RWPE2 (cell line): ENCODE results near the gene PNPLA3.

Source experiments
- ATAC-seq: fragments of 200-7000 bp; cut with Tn5 transposase; 3 replicates; pipeline ENCODE4 v1.9.1; 2021; ENCODE audit warnings: low read depth
- DNase-seq: peaks from one replicate; pipeline ENCODE4 v3.0.0-alpha.2; 2020; ENCODE audit warnings: low spot score
- H3K27ac ChIP-seq: fragments of 450-650 bp; 2 replicates; pipeline ENCODE4 v1.5.1; 2017; ENCODE audit warnings: mild to moderate bottlenecking; ENCODE audit not compliant: poor library complexity, severe bottlenecking
- H3K27me3 ChIP-seq: fragments of 250-450 bp; sonication (Bioruptor Pico); 2 replicates; pipeline ENCODE4 v1.5.1; 2021; ENCODE audit warnings: mild to moderate bottlenecking, moderate library complexity; ENCODE audit not compliant: insufficient read depth, poor library complexity, severe bottlenecking
- H3K36me3 ChIP-seq: fragments of 250-450 bp; sonication (Bioruptor Pico); 2 replicates; pipeline ENCODE4 v1.5.1; 2020; ENCODE audit warnings: low read depth, mild to moderate bottlenecking, moderate library complexity
- H3K4me1 ChIP-seq: fragments of 250-450 bp; sonication (Bioruptor Pico); 2 replicates; pipeline ENCODE4 v1.5.1; 2021; ENCODE audit warnings: mild to moderate bottlenecking, moderate library complexity; ENCODE audit not compliant: insufficient read depth, poor library complexity, severe bottlenecking
- H3K4me3 ChIP-seq: fragments of 250-450 bp; sonication (Bioruptor Pico); 2 replicates; pipeline ENCODE4 v1.5.1; 2021; ENCODE audit warnings: mild to moderate bottlenecking, moderate library complexity; ENCODE audit not compliant: severe bottlenecking
- H3K9me3 ChIP-seq: fragments of 250-450 bp; sonication (Bioruptor Pico); 2 replicates; pipeline ENCODE4 v1.5.1; 2021; ENCODE audit warnings: mild to moderate bottlenecking, moderate library complexity; ENCODE audit not compliant: severe bottlenecking
- TF ChIP-seq, protein P1 (sequence below): fragments of 450-650 bp; IDR thresholded peaks from one replicate; pipeline ENCODE4 v1.5.1; 2017; ENCODE audit warnings: mild to moderate bottlenecking, moderate library complexity; ENCODE audit not compliant: poor library complexity, severe bottlenecking

The PNPLA3 gene

DNA sequence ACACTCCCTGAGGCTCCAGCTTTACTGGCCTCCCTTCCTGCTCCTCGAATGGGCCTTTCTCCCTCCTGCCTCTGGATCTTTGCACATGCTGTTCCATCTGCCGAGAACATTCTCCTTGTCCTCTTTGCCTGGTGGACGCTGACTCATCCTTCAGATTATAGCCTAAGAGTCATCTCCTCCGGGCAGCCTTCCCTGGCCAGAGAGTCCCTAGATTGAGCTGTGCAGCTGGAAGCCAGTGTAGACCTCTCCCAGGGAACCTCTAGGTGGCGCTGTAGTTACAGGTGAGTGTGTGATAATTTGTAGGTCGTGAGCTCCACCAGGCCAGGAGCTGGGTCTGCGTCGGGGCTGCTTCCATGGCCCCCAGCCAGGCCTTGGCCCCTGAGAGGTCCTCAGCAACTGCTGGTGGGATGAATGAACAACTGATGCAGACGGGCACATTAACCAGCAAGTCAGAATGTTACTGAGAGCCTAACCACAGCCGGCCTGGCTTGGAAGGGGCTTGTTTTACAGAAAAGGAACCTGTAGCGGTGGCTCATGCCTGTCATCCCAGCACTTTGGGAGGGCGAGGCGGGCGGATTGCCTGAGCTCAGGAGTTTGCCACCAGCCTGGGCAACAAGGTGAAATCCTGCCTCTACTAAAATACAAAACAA is 40.5 kb upstream of the PNPLA3 start:
- DNase-seq, result no peak
- no peaks in the 10 kb centered on the region for H3K27me3 ChIP-seq

DNA sequence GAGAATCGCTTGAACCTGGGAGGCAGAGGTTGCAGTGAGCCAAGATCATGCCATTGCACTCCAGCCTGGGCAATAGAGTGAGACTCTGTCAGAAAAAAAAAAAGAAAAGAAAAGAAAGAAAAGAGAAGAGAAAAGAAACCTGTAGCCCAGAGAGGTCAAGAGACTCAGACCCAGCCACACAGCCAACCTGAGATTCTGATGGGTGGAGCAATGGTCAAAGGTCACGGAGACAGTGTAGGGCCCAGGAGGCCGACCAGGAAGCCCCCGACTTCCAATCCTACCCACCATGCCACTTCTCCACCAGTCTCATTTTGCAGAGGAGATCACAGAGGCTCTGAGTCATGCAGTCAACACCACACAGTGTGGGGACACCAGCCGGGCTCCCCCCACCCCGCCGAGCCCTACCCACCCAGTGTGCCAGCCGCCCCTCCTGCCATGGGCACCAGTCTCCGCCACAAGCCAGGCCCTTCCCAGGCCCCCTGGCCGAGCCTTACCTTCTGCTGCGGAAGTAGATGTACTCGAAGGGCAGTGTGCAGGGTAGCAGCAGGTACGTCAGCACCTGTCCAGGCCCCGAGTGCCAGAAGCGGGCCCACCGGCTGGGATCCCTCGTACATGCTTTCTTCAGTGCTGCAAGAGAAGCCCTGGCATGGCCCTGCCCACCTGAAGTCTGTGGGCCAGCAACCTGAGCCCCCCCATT is 39.7 kb upstream of the PNPLA3 start:
- Histone ChIP-seq H3K4me3 (no peak overlapping the region), H3K36me3 (no peaks in the 10 kb centered on the region), H3K27me3 (no peaks in the 10 kb centered on the region), H3K27ac (no peak overlapping the region), H3K4me1 (no peaks in the 10 kb centered on the region), H3K9me3 (no peaks in the 10 kb centered on the region)
- ATAC-seq (no peak), DNase-seq (no peak)
- TF ChIP-seq, protein P1, sequence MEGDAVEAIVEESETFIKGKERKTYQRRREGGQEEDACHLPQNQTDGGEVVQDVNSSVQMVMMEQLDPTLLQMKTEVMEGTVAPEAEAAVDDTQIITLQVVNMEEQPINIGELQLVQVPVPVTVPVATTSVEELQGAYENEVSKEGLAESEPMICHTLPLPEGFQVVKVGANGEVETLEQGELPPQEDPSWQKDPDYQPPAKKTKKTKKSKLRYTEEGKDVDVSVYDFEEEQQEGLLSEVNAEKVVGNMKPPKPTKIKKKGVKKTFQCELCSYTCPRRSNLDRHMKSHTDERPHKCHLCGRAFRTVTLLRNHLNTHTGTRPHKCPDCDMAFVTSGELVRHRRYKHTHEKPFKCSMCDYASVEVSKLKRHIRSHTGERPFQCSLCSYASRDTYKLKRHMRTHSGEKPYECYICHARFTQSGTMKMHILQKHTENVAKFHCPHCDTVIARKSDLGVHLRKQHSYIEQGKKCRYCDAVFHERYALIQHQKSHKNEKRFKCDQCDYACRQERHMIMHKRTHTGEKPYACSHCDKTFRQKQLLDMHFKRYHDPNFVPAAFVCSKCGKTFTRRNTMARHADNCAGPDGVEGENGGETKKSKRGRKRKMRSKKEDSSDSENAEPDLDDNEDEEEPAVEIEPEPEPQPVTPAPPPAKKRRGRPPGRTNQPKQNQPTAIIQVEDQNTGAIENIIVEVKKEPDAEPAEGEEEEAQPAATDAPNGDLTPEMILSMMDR, result no peak

More for the DNA sequence above, 40.5 kb upstream of the PNPLA3 start:
- TF ChIP-seq, protein P1, result peak; percentile 67
- Histone ChIP-seq H3K9me3 (no peaks in the 10 kb centered on the region), H3K36me3 (no peaks in the 10 kb centered on the region), H3K27ac (no peak overlapping the region), H3K4me3 (no peak overlapping the region), H3K4me1 (no peaks in the 10 kb centered on the region)
- ATAC-seq, result peak; percentile 82

DNA sequence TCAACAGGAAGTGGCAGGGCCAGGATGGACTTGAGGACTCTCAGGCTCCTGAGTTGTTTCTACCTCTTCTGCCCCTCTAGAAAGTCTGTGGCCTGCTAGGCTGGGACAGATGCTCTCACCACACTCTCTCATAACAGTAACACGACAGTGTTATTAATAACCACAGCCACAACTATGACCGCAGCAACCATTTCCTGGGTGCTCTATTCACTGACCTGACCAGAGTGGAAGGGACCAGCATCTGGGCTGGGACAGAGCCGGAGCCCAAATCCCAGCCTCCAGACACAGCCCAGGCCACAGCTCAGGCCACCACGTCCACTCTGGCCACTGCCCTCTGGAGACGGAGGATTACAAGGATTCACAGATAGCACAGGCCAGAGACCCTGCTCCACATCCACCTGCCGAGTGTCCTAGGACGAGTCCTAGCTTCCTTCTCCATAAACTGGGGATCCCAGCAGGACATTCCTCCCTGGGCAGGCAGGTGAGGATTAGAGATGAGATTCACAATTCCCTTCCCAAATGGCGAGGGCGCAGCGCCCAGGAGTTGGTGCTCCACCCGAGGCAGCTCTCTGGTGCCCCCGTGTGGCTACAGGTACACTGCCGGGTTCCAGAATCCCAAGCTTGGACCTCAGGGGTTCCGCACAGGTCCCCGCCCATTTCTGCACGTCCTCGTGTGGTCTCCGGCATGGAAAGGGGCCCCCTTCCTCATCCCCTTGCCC is 38.8 kb upstream of the PNPLA3 start:
- no peaks in the 10 kb centered on the region for H3K9me3 ChIP-seq
- no peaks in the 10 kb centered on the region for H3K36me3 ChIP-seq
- TF ChIP-seq, protein P1, result peak; percentile 84
- H3K4me3 ChIP-seq, result no peak overlapping the region
- H3K4me1 ChIP-seq, result no peaks in the 10 kb centered on the region
- H3K27me3 ChIP-seq, result peaks cover 5% of the 10 kb centered on the region
- peak; percentile 53; the same call in 2 of the 3 replicates for ATAC-seq
- no peak overlapping the region for H3K27ac ChIP-seq
- DNase-seq, result no peak

DNA sequence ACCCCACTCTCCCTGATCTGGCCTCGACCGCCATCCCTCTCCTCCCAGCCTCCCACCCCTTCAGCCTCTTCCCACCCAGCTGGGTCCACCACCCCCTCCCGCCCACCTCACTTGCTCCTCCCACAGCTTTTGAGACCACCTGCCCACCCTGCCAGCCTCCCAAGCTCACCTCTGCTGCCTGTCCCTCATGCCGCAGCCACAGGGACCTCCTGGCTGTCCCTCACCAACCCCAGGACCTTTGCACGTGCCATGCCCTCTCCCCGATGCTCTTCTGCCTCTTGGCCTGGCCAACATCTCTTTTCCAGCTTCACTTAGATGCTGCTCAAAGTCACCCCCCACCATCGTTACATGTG is 38.3 kb upstream of the PNPLA3 start:
- H3K4me3 ChIP-seq, result no peak overlapping the region
- ATAC-seq, result no peak
- H3K9me3 ChIP-seq, result no peaks in the 10 kb centered on the region
- no peak for DNase-seq
- no peak overlapping the region for H3K27ac ChIP-seq
- peaks cover 10% of the 10 kb centered on the region for H3K27me3 ChIP-seq
- H3K4me1 ChIP-seq, result no peaks in the 10 kb centered on the region
- no peaks in the 10 kb centered on the region for H3K36me3 ChIP-seq
- TF ChIP-seq, protein P1, result peak; percentile 61

DNA sequence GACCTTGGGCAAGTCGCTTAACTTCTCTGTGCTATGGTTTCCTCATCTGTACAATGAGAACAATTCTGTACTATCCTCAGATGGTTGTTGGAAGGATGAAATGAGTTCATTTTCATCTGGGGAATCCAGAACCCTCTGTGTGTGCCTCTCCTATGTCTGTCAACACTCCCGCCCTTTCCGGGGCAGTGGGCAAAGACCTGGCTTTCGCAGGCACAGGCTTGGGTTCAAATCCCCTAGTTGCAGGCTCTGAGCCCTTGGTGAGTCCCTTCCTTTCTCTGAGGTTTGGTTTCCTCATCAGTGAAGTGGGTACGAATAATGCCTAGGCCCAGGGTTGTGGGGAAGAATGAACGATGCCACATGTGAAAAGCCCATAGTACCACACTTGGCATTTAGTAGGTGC is 37.8 kb upstream of the PNPLA3 start:
- Histone ChIP-seq H3K36me3 (no peaks in the 10 kb centered on the region), H3K27me3 (peaks cover 15% of the 10 kb centered on the region), H3K4me3 (no peak overlapping the region), H3K27ac (no peak overlapping the region), H3K9me3 (no peaks in the 10 kb centered on the region), H3K4me1 (no peaks in the 10 kb centered on the region)
- ATAC-seq, result no peak
- no peak for DNase-seq
- TF ChIP-seq, protein P1, result no peak
